Dedifferentiated amniotic fluid mesenchymal stem cell (primary cell): ENCODE data around the gene ITGB8.

ENCODE experiments used
- DNase-seq: peaks from one replicate; pipeline ENCODE4 v3.0.0-alpha.2; 2016; ENCODE audit errors: extremely low spot score

Gene ITGB8

GRCh38 chr7:20340839-20341238, 10.1 kb downstream of the ITGB8 start:
- DNase-seq = no peak

DNA sequence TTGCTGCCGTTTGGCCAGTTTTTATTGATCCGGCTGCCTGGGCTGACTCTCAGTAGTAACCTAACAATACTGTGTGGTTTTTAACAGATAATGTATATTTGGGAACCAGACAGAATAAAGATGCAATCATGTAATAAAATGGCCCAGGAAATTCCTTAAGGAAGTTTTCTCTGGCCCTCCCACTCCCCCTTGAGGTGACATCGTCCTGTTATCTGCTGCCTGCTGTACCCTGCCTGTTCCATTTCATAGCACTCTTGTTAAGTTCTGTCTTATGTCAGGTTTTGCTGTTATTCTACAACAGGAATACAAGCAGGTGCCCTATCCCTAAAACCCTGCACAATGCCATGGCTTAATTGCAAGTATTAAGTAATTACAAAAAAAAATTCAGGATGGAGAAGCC, 12.5 kb downstream of the ITGB8 start:
- DNase-seq = no peak

DNA sequence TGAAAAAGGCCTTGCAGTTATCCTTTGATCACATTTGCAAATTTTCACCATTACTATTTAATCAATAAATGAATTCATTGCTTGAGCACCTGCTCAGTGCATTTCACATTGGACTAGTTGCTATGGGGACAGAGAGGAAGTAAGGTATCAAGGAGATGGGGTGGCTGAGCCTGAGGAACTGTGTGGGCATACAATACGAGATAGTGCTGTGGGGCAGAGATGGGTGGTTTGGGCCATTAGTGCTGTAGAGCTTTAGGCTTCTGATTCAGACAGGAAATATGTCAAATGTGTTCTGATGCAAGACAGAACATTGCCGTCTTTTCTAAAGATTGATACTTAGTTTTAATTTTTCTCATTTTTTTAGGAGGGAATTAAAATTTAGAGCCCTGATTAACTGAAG, 13.2 kb downstream of the ITGB8 start:
- no peak for DNase-seq

DNA sequence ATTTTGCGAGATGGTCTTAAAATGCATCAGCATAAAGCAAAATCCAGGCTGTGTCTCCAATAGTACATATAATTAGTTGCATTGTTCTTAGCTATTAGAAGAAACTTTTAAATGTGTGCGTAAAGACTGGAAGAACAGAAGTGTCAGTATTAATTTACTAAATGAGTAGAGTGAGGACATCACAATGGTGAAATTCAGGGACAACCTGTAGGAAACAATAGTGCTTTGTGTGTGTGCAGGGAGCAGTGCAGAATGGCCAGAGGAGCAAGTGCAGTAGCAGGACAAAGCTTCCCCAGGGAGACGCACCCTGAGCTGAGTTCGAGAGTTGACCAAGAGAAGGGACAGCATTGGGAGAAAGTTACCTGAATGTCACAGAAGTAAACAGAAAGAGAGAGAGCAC, 13.7 kb downstream of the ITGB8 start:
- DNase-seq = no peak

DNA sequence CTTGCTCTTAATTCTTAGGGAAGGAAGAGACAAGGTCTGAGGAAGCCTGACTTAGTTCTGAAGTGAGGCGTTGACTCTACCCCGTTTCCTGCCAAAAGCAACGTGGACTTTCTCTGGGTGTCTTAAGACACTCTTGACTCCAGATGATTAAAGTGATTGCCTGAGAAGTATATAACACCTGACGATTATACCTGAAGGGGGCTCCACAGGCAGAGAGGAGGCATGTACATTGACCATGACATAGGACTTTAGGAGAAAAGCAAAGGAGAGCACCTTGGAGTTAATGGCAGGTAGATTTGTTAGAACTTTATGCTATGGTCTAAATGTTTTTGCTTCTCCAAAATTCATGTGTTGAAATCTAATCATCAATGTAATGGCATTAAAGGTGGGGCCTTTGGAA, 15.9 kb downstream of the ITGB8 start:
- no peak for DNase-seq

DNA sequence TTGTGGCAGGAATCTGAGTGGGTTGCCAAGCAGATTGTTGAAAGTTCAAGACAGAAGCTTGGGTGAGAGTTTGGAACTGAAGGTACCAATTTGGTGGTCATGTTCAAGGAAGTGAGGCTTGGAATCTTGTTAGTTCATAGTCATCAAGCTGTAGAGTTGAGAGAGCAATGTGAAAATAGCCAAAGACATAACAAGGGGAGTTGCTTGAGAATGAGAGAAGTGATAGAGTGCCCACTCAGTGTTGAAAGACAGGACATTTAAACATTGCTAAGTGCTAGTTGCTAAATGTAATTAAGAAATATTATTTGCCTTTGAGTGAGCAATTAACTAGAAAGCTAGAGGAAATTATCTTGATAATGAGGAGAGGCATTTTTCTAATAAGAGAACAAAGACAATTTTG, 17.0 kb downstream of the ITGB8 start:
- no peak for DNase-seq

DNA sequence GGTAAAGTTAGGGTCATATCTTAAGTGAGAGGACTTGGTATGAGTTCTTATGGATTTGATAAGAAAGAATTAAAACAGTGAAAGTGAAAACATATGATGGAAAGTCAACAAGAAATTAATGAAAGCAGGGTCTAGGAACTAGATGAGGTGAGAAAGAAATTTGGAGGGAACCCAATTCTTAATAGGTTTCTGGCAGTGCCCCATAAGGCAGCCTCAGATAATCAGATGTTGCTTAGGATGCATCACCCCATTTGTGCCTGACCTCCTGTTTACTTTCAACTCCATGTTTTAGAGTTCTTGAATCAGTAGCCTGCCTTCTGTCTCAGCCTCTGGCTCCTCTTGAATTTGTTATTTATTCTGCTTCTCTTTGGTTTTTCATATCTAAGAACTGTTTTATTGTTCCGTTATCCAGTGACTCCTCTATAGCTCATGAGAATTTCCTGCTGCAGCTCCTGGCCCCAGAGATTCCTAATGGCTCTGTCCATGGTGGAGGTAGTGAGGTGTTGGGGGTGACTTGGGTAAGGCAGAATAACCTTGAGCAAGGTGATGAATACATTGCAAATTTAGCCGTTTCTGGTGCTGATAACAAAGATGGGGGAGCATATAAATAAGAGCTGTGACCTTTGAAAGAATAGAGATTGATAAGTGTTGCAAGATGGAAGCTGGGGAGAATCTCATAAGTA, 17.6 kb downstream of the ITGB8 start:
- no peak for DNase-seq

DNA sequence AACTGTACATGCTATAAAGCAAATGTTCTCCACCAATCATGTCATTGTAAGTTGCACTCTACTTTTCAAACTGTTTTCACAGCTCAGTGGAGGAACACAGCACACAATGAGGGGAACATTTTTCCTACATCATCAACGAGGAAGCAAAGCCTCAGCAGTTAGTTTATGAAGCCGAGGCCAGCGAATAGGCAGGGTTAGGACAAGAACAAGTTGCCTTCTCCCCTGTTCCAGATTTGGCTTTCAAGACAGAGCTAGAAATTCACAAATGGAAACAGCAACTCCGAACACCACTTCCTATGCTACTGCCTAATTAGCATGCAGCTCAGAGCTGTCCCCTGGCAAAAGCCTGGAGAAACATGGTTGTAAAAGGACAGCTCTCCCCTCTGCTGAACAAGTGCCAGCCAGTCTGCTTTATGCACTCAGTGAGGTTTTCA, 19.8 kb downstream of the ITGB8 start:
- DNase-seq = no peak

GRCh38 chr7:20350996-20351692, 20.4 kb downstream of the ITGB8 start:
- no peak for DNase-seq

DNA sequence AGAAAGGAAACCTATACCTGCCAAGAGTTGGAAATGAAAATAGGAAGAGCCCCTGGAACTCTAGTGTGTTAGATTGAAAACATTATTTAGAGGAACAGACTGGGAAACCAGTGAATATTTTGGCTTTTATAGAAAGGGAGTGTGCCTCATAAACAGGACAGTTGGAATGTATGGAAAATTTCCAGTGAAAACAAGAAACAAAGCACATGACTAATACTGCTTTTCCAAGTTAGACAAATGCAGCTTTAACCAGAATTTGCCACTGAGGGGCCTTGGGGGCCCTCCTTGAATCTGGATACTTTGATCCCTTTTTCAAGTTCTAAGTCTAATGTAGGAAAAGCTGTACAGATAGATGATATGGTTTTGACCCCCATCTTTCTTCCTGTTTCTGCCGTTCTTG, 21.2 kb downstream of the ITGB8 start:
- DNase-seq = peak; percentile 77

DNA sequence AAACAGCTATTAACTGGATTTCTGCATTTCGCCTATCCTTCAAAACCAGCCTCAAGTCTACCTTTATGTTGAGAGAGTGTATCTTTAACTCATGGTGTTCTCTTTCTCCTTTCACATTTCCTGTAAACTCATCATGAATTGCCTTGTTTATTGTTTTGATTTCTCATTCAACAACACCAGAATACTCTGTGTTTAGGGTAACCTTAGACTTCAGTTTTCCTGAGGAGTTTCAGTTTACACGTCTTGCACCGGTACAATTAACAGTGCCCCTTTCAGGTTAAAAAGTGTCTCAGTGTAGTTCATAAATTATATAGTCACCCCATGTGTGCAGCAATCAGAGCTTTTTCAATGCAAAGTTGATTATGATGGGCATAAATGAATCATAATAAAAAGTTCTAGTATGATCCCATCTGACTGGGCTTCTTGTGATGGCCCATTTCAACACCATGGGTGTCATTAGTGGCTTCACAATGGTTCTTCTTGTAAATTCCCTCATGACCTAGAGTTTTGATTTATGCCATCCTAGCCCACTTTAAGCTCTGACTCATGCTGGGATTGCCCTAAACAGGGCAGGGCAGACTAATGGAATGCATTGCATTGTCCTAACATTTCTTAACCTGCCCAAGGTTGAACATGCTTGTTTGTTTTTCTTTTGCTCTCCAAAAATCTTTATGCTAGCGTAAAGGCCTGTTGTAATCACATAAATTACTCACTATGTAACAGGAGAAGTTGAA, 22.0 kb downstream of the ITGB8 start:
- no peak for DNase-seq

- no peak for DNase-seq
Measured at GRCh38 chr7:20354610-20355528, 24.2 kb downstream of the ITGB8 start.

- no peak for DNase-seq
Measured at GRCh38 chr7:20358106-20358505, 27.4 kb downstream of the ITGB8 start.

DNA sequence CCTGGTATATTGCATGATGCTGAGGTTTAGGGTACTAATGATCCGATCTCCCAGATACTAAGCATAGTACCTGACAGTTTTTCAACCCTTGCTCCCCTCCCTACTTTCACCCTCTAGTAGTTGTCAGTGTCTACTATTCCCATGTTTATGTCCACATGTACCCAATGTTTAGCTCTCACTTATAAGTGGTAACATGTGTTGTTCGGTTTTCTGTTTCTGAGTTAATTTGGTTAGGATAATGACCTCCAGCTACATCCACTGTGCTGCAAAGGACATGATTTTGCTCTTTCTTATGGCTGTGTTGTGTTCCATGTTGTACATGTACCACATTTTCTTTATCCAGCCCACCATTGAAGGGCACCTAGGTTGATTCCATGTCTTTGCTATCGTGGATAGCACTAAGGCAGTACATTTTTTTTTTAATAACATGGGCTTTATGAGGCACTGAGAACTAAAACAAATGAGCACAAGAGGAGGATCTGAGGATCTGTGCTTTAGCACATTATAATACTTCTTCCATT, 28.1 kb downstream of the ITGB8 start:
- DNase-seq = no peak

DNA sequence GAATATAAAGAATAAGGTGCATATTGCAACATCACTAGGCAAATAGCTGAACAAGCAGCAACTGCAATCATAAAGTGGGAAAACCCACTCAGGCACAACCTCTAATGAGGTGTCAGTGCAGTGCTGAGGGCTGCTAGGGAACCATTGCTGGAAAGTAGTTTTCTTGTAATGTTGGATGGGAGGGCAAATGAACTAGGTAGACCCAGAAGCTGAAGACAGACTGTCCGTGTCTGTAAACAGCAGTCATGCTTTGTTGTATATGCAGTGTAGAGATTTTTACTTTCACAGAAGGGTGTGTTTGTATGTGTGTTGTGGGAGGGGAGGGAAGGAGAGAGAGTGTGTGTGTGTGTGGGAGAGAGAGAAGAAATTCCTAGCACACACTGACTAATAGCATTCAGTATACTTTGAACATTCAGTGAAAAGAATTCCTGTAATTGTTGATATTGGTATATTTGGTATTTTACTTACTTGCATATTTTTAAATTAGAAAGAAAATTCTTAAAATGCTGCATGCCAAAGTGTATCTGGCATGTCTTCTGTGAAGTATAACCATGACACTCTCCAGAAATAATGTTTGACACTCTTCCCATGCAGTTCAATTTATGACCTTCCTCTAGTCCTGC, 28.8 kb downstream of the ITGB8 start:
- DNase-seq = no peak

DNA sequence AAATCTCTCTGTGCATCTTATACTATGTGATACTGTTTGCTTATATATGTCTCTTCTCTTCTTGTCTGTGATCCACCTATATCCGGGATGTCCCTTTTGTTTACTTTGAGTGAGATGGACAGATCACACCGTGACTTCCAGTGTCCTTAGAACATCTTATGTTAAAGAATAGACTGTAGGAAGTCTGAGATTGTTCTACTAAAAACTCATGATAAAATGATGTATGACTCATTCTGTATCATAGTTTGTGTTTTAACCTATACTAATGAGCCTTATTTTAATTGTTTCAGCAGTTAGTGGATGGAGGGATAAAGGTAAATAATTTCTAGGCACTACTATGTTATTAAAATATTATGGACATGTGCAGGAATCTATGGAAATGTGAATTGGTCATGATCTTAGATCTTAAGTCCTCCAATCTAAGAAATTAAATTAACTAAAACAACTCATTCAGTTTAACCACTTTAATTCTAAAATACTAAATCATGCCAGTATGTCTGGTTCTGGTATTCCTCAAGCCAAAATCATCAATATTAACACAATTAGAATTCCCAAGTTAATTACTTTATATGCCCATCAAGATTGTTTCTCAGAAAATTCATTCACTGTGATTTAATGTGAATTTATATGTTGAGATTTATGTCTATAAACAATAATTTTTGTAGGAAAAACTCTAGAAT, 32.0 kb downstream of the ITGB8 start:
- no peak for DNase-seq

DNA sequence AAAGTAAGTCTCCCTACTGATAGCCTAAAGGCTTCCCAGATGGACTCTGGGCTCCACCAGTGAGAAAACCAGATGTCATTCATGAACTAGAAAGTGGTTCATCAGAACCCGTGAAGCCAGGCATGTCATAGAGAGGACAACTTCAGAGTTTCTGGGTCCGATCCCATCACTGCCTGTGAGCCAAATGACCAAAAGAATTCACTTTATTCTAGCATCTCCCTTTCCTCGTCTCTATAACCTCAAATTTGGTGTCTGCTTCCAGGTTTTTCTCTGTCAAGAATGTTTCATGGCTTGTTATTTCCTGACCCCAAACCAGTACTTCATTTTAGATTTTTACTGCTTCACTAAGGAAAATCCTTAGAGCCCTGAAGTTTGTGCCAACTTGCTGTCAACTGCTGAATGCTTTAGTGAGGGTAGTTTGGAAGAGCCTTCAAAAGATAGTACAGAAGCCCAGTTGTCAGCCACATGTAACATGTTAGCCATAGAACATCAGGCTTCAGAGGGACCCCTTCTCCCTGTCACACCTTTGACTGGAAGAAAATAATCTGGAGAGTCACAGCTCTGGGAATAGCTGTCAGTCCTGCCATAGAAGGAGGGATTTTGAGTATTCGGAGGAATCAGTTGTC, 34.0 kb downstream of the ITGB8 start:
- DNase-seq = no peak

DNA sequence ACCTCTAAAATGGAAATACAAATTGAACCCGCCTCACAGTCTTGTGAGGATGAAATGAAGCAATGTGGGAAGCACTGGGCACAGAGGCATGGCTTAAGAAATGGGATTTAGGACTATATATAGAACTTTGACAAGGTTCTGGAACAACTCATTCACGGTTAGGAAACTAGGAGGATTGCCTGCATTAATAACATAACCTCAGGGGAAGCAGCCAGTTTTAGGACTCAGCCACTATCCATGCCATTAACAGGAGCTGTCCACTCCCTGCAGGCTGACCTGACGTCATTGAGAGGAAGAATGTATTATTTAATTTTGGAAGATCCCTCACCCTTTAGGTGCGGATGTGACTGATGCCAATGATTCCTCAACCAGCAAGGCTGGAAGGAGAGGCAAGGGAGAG, 34.8 kb downstream of the ITGB8 start:
- DNase-seq = no peak

DNA sequence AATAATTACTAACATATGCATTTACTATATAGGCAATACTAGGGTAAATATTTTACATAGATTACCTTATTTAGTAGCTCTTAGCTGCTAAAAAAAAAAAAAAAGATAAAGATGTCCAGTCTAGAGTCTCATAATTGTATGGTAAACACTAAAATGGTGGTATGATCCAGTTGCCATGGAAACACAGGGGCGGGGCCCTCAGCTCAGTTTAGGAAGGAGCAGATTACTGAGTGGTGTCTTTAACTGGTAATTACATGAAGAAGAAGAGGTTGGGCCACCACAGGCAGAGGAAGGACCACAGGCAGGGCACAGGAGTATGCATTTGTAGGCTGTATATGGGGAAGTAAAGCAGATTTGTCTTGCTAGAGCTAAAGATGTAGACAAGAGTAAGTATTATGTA, 43.7 kb downstream of the ITGB8 start:
- no peak for DNase-seq

DNA sequence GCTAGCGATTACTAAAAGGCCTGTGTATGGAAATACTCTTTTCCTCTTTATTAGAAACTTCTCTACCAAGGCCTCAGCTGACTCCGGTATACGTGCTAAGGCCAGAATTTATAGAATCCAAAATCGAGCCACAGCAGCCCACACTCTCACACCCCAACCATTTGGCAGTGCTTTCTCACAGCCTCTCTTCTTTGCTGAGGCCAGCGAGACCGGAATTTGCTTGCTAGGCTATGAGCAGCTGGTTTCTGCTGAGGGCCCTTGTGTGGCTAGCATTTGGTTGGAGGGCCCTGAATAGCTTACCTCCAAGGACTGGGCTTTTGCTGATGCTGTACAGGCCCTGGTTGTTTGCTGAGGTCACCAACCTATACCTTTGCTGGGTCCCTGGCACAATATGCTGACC, 46.1 kb downstream of the ITGB8 start:
- DNase-seq = no peak
